ENCODE measurements around the gene LRRN2.

- TF ChIP-seq CTCF (IDR thresholded peaks at IDR 0.05) (no peak), HOXB5 (CRISPR knock-in tag; IDR thresholded peaks at IDR 0.05) (no peak), USF2 (IDR thresholded peaks at IDR 0.05) (no peak), POLR2AphosphoS2 (conservative IDR thresholded peaks at IDR 0.05; ENCODE audit: low read length) (no peak), JUN (IDR thresholded peaks at IDR 0.05) (no peak)
Measured at GRCh38 chr1:204633665-204634064, 51.9 kb downstream of the LRRN2 start.

Measured in A549 (cell line).